IMR-90 (cell line): ENCODE results near the gene ATP2B2. TPM values are rescaled to one million over a fixed set of nuclear protein-coding genes. Genes with fewer than 3 reads are reported as not detected.

Source experiments
- ATAC-seq: fragments of 200-7000 bp; cut with Tn5 transposase; 2 replicates; pipeline ENCODE4 v1.9.1; 2020; ENCODE audit warnings: low read depth, mild to moderate bottlenecking, moderate library complexity
- BruUV-seq: library from RNA; stranded (reverse); fragments of 400-500 nt; replicated peaks from 2 replicates; lab custom pipeline; 2021; lab: Mats Ljungman, UMichigan
- CTCF ChIA-PET: fragments of 300-600 bp; formaldehyde crosslinking; extraction: SDS; loops from one replicate; lab custom pipeline; 2021; ENCODE audit warnings: antibody characterized with exemption; lab: Yijun Ruan, JAX
- POLR2A ChIA-PET: fragments of 300-600 bp; sonication (Branson Sonifier 250); formaldehyde crosslinking; loops from one replicate; lab custom pipeline; 2022; ENCODE audit warnings: antibody characterized with exemption; ENCODE audit not compliant: unreplicated experiment; lab: Charles Lee
- DNase-seq: peaks from one replicate; pipeline ENCODE4 v3.0.0; 2013
- H2AFZ ChIP-seq: replicated peaks from 2 replicates; pipeline ENCODE3; 2013; ENCODE audit warnings: low read length, mild to moderate bottlenecking; ENCODE audit not compliant: poor library complexity
- H2AK5ac ChIP-seq: 2 replicates; pipeline ENCODE4 v1.6.1; 2013; ENCODE audit warnings: low read depth, low read length, inconsistent platforms
- H2AK9ac ChIP-seq: replicated peaks from 2 replicates; pipeline ENCODE3; 2013; ENCODE audit warnings: mild to moderate bottlenecking, low read depth, low read length, moderate library complexity; ENCODE audit not compliant: poor library complexity
- H2BK120ac ChIP-seq: 2 replicates; pipeline ENCODE4 v1.6.1; 2013; ENCODE audit warnings: low read depth, low read length, inconsistent platforms
- H2BK15ac ChIP-seq: 3 replicates; pipeline ENCODE4 v1.6.1; 2013; ENCODE audit warnings: low read depth, low read length, inconsistent platforms
- H2BK20ac ChIP-seq: 2 replicates; pipeline ENCODE4 v1.6.1; 2013; ENCODE audit warnings: low read depth, mild to moderate bottlenecking, inconsistent platforms, low read length, moderate library complexity
- H2BK5ac ChIP-seq: 2 replicates; pipeline ENCODE4 v1.6.1; 2013; ENCODE audit warnings: mild to moderate bottlenecking, low read depth, low read length, inconsistent platforms; ENCODE audit not compliant: poor library complexity, severe bottlenecking
- H3K14ac ChIP-seq: replicated peaks from 2 replicates; pipeline ENCODE4 v1.6.1; 2013; ENCODE audit warnings: low read depth, low read length, inconsistent platforms
- H3K18ac ChIP-seq: 2 replicates; pipeline ENCODE4 v1.6.1; 2013; ENCODE audit warnings: low read depth, low read length, control low read depth
- H3K23ac ChIP-seq: 2 replicates; pipeline ENCODE4 v1.6.1; 2013; ENCODE audit warnings: low read depth, low read length, inconsistent platforms
- H3K27ac ChIP-seq: 2 replicates; pipeline ENCODE4 v1.5.1; 2013; ENCODE audit warnings: mild to moderate bottlenecking, control low read depth, low read length; ENCODE audit not compliant: insufficient read depth
- H3K27me3 ChIP-seq: 2 replicates; pipeline ENCODE4 v1.6.1; 2013; ENCODE audit warnings: low read length; ENCODE audit not compliant: control insufficient read depth, insufficient read depth
- H3K36me3 ChIP-seq: 2 replicates; pipeline ENCODE4 v1.6.1; 2013; ENCODE audit warnings: low read length, mixed read lengths; ENCODE audit not compliant: control insufficient read depth, insufficient read depth
- H3K4ac ChIP-seq: 2 replicates; pipeline ENCODE4 v1.6.1; 2013; ENCODE audit warnings: low read depth, low read length, inconsistent platforms
- H3K4me1 ChIP-seq: 2 replicates; pipeline ENCODE4 v1.6.1; 2013; ENCODE audit warnings: low read length, mixed read lengths; ENCODE audit not compliant: control insufficient read depth, insufficient read depth
- H3K4me2 ChIP-seq: 2 replicates; pipeline ENCODE4 v1.6.1; 2013; ENCODE audit warnings: low read depth, mild to moderate bottlenecking, control low read depth, low read length, moderate library complexity
- H3K4me3 ChIP-seq: 2 replicates; pipeline ENCODE4 v1.5.1; 2013; ENCODE audit warnings: low read depth, mild to moderate bottlenecking, control low read depth, low read length, moderate library complexity; ENCODE audit not compliant: insufficient read depth
- H3K56ac ChIP-seq: 2 replicates; pipeline ENCODE4 v1.6.1; 2013; ENCODE audit warnings: low read length, inconsistent platforms; ENCODE audit not compliant: insufficient read depth; ENCODE audit errors: extremely low read depth
- H3K79me1 ChIP-seq, 2 experiments: 2 replicates each; pipeline ENCODE4 v1.6.1; 2013; ENCODE audit warnings: low read length in 2 of 2, inconsistent platforms in 1 of 2, low read depth in 1 of 2
- H3K9ac ChIP-seq: 2 replicates; pipeline ENCODE4 v1.6.1; 2013; ENCODE audit warnings: low read depth, low read length, control low read depth
- H3K9me1 ChIP-seq: 2 replicates; pipeline ENCODE4 v1.6.1; 2013; ENCODE audit warnings: low read length, inconsistent platforms; ENCODE audit not compliant: insufficient read depth
- H3K9me3 ChIP-seq: 2 replicates; pipeline ENCODE4 v1.6.1; 2013; ENCODE audit warnings: low read length; ENCODE audit not compliant: control insufficient read depth, insufficient read depth
- H4K20me1 ChIP-seq: 2 replicates; pipeline ENCODE4 v1.6.1; 2013; ENCODE audit warnings: low read length, inconsistent platforms; ENCODE audit not compliant: insufficient read depth
- H4K5ac ChIP-seq: 2 replicates; pipeline ENCODE4 v1.6.1; 2013; ENCODE audit warnings: mild to moderate bottlenecking, low read depth, low read length, control low read depth
- H4K8ac ChIP-seq, 2 experiments: 2 replicates each; pipeline ENCODE4 v1.6.1; 2013; ENCODE audit warnings: low read depth in 2 of 2, low read length in 2 of 2, control low read depth in 1 of 2, inconsistent platforms in 1 of 2
- H4K91ac ChIP-seq: 2 replicates; pipeline ENCODE4 v1.6.1; 2013; ENCODE audit warnings: low read depth, low read length, inconsistent platforms; ENCODE audit not compliant: insufficient read depth
- BHLHE40 ChIP-seq: fragments of 150-350 bp; IDR thresholded peaks from 2 replicates; pipeline ENCODE4 v1.6.1; 2016; ENCODE audit warnings: mild to moderate bottlenecking, low read depth, low read length
- CEBPB ChIP-seq: IDR thresholded peaks from 2 replicates; pipeline ENCODE4 v1.6.1; 2012; ENCODE audit warnings: low read depth, low read length, improper control_type of control experiment
- CHD1 ChIP-seq: IDR thresholded peaks from 2 replicates; pipeline ENCODE4 v1.6.1; 2012; ENCODE audit warnings: low read depth, low read length, improper control_type of control experiment
- FOS ChIP-seq: fragments of 150-350 bp; IDR thresholded peaks from 2 replicates; pipeline ENCODE4 v1.6.1; 2016; ENCODE audit warnings: low read depth, low read length
- MAFK ChIP-seq: IDR thresholded peaks from 2 replicates; pipeline ENCODE4 v1.6.1; 2012; ENCODE audit warnings: low read depth, low read length, improper control_type of control experiment
- MAZ ChIP-seq: IDR thresholded peaks from 2 replicates; pipeline ENCODE4 v1.6.1; 2012; ENCODE audit warnings: low read depth, mild to moderate bottlenecking, low read length, improper control_type of control experiment, moderate library complexity, borderline replicate concordance
- MXI1 ChIP-seq: IDR thresholded peaks from 2 replicates; pipeline ENCODE4 v1.6.1; 2012; ENCODE audit warnings: low read depth, mild to moderate bottlenecking, low read length, moderate library complexity, borderline replicate concordance
- NFE2L2 ChIP-seq: fragments of 150-350 bp; IDR thresholded peaks from 2 replicates; pipeline ENCODE4 v1.6.1; 2016; ENCODE audit warnings: low read depth, mild to moderate bottlenecking, low read length
- POLR2A ChIP-seq: IDR thresholded peaks from 2 replicates; pipeline ENCODE4 v1.6.1; 2012; ENCODE audit warnings: mild to moderate bottlenecking, low read depth, low read length
- RAD21 ChIP-seq: IDR thresholded peaks from 2 replicates; pipeline ENCODE4 v1.6.1; 2012; ENCODE audit warnings: low read length, improper control_type of control experiment
- RCOR1 ChIP-seq: IDR thresholded peaks from 2 replicates; pipeline ENCODE4 v1.6.1; 2012; ENCODE audit warnings: mild to moderate bottlenecking, low read length, improper control_type of control experiment; ENCODE audit not compliant: insufficient replicate concordance
- RFX5 ChIP-seq: IDR thresholded peaks from 2 replicates; pipeline ENCODE4 v1.8.0; 2012; ENCODE audit warnings: low read depth, mild to moderate bottlenecking, low read length, moderate library complexity
- SMC3 ChIP-seq: fragments of 150-350 bp; IDR thresholded peaks from 2 replicates; pipeline ENCODE4 v1.6.1; 2016; ENCODE audit warnings: low read depth, mild to moderate bottlenecking, antibody characterized with exemption, low read length, moderate library complexity
- WGBS, 2 experiments: methylation state at CpG; one replicate each; pipeline versions ENCODE4 v1.1.5 to v1.1.7; 2013; ENCODE audit warnings: missing lambda C conversion rate in 2 of 2; ENCODE audit not compliant: insufficient read length in 1 of 2; ENCODE audit errors: extremely low coverage in 2 of 2; 5-methylcytosine and 5-hydroxymethylcytosine counted together
- dilution Hi-C: fragments of 300-500 bp; cut with HindIII; formaldehyde crosslinking; loops from one replicate; pipeline ENCODE4 v1.14.3; 2018; ENCODE audit warnings: low sequenced_read_pairs; ENCODE audit not compliant: unreplicated experiment
- in situ Hi-C: fragments of 300-500 bp; cut with MboI; formaldehyde crosslinking; loops from 3 replicates; pipeline ENCODE4 v1.14.3; 2019; ENCODE audit warnings: low sequenced_read_pairs, inconsistent platforms, mixed read lengths
- intact Hi-C: fragments of 100-400 bp; cut with micrococcal nuclease; formaldehyde crosslinking; loops from 2 replicates; pipeline ENCODE4 v1.10.0; 2022
- polyA plus RNA-seq, 3 experiments: library from polyadenylated mRNA; depleted of rRNA; stranded (reverse); fragments of >200 nt; gene quantifications; 2 replicates each; pipeline ENCODE4 v1.2.3, GENCODE V29; 2012; ENCODE audit warnings: low replicate concordance in 1 of 3
- total RNA-seq: library from RNA; depleted of rRNA; stranded (reverse); fragments of >200 nt; gene quantifications from 2 replicates; pipeline ENCODE4 v1.2.3, GENCODE V29; 2012
- TF ChIP-seq, protein P1 (sequence below): conservative IDR thresholded peaks from 2 replicates; pipeline ENCODE4 v1.5.1; 2012; ENCODE audit warnings: mild to moderate bottlenecking, low read depth, low read length, improper control_type of control experiment
- TF ChIP-seq, protein P2 (sequence below): fragments of 150-350 bp; IDR thresholded peaks from 2 replicates; pipeline ENCODE4 v1.6.1; 2017; ENCODE audit warnings: mild to moderate bottlenecking, antibody characterized with exemption, low read length, low read depth
- TF ChIP-seq, protein P3 (sequence below): fragments of 150-350 bp; IDR thresholded peaks from 2 replicates; pipeline ENCODE4 v1.6.1; 2016; ENCODE audit warnings: low read depth, mild to moderate bottlenecking, low read length, moderate library complexity, borderline replicate concordance

Gene ATP2B2
- total and polyA plus RNA-seq, 2 of the 4 experiments (the other 2 are of a cell fraction) = under 0.01 to 0.02 TPM

DNA sequence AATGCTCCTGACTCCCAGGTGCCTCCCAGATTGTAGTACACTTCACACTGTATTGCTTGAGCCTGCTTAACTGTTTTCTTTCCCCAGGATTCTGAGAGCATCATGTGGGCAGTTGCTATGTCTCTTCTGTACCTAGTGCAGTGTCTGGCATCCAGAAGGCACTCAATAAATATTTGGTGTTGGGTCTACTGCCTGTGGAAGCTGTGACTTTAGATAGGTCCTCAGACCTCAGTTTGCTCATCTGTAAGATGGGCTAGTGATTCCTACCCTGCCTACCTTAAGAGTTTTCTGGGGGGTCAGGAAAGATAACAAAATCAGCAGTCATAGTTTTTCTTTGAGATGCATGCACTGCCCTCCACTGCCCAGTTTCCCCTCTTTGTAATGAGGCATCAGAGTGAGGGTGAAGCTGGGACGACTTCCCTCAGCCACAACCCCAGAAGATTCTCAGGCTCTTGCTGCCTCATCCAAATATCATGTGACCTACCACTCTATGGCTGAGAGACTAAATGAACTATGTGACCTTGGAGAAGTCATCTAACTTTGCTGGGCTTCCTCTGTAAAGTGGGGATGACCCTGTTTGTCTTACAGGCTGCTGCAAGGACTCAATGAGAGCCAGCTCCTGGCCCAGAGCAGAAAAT, 50.4 kb downstream of the ATP2B2 start:
- Histone ChIP-seq H3K4ac (no peak overlapping the region), H2AK9ac (no peak overlapping the region), H3K9me3 (no peaks in the 10 kb centered on the region), H2BK20ac (no peak overlapping the region), H3K27me3 (peaks cover 18% of the 10 kb centered on the region), H2BK5ac (no peak overlapping the region), H4K20me1 (no peaks in the 10 kb centered on the region; the same call in none of the 2 replicates), H3K9ac (no peak overlapping the region), H2AK5ac (no peak overlapping the region), H3K23ac (no peak overlapping the region), H3K36me3 (no peaks in the 10 kb centered on the region), H3K9me1 (no peaks in the 10 kb centered on the region; the same call in 1 of the 2 replicates), H4K5ac (no peak overlapping the region), H2BK15ac (no peak overlapping the region), H3K18ac (no peak overlapping the region), H3K14ac (no peak overlapping the region), H2BK120ac (no peak overlapping the region), H3K4me1 (no peaks in the 10 kb centered on the region), H3K4me3 (no peak overlapping the region), H4K8ac (no peak overlapping the region), H4K91ac (no peak overlapping the region), H3K79me1 (no peaks in the 10 kb centered on the region), H3K56ac (no peak overlapping the region), H3K27ac (no peak overlapping the region), H2AFZ (no peak overlapping the region), H3K4me2 (no peak overlapping the region)
- BruUV-seq = no TSS peak
- DNase-seq = no peak
- WGBS, 2 experiments = no CpG with 5 or more reads among the region's 1 CpG
- in situ Hi-C loops = no loop called here
- TF ChIP-seq RCOR1 (no peak), RFX5 (no peak), MAZ (no peak), BHLHE40 (no peak), MXI1 (no peak), SMC3 (no peak), POLR2A (no peak), CHD1 (no peak), MAFK (no peak), CEBPB (no peak), RAD21 (no peak), FOS (no peak), NFE2L2 (no peak)
- TF ChIP-seq, protein P1, sequence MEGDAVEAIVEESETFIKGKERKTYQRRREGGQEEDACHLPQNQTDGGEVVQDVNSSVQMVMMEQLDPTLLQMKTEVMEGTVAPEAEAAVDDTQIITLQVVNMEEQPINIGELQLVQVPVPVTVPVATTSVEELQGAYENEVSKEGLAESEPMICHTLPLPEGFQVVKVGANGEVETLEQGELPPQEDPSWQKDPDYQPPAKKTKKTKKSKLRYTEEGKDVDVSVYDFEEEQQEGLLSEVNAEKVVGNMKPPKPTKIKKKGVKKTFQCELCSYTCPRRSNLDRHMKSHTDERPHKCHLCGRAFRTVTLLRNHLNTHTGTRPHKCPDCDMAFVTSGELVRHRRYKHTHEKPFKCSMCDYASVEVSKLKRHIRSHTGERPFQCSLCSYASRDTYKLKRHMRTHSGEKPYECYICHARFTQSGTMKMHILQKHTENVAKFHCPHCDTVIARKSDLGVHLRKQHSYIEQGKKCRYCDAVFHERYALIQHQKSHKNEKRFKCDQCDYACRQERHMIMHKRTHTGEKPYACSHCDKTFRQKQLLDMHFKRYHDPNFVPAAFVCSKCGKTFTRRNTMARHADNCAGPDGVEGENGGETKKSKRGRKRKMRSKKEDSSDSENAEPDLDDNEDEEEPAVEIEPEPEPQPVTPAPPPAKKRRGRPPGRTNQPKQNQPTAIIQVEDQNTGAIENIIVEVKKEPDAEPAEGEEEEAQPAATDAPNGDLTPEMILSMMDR = no peak
- TF ChIP-seq, protein P2, sequence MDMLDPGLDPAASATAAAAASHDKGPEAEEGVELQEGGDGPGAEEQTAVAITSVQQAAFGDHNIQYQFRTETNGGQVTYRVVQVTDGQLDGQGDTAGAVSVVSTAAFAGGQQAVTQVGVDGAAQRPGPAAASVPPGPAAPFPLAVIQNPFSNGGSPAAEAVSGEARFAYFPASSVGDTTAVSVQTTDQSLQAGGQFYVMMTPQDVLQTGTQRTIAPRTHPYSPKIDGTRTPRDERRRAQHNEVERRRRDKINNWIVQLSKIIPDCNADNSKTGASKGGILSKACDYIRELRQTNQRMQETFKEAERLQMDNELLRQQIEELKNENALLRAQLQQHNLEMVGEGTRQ = no peak
- TF ChIP-seq, protein P3, sequence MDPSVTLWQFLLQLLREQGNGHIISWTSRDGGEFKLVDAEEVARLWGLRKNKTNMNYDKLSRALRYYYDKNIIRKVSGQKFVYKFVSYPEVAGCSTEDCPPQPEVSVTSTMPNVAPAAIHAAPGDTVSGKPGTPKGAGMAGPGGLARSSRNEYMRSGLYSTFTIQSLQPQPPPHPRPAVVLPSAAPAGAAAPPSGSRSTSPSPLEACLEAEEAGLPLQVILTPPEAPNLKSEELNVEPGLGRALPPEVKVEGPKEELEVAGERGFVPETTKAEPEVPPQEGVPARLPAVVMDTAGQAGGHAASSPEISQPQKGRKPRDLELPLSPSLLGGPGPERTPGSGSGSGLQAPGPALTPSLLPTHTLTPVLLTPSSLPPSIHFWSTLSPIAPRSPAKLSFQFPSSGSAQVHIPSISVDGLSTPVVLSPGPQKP = no peak
- CTCF ChIA-PET = no interaction called here
- POLR2A ChIA-PET = no interaction called here
- dilution Hi-C loops = no loop called here
- no peak for ATAC-seq
- intact Hi-C loops = no loop called here
